ENCODE data around the gene DFFB. TPM values are rescaled to one million over a fixed set of nuclear protein-coding genes. Genes with fewer than 3 reads are reported as not detected.

Gene DFFB
- total and polyA plus RNA-seq, 2 donors (not counting 3 experiments of a cell fraction or from before 2014, with no cell fraction given), result 11.7 to 11.8 TPM

- Histone ChIP-seq H2AFZ (ENCODE audit: low read depth, low read length) (no peak overlapping the region), H3K9me1 (replicated peaks; ENCODE audit: control insufficient read depth, extremely low read depth, insufficient read depth, low read length) (no peaks in the 10 kb centered on the region), H3K27ac (ENCODE audit: insufficient read depth, low read depth, low read length) (no peak overlapping the region), H3K27me3 (ENCODE audit: control insufficient read depth in 2 of 2, insufficient read depth in 2 of 2, low read length in 2 of 2) (no peaks in the 10 kb centered on the region), H3K36me3 (ENCODE audit: control insufficient read depth in 2 of 2, extremely low read depth in 1 of 2, insufficient read depth in 2 of 2, low read length in 2 of 2) (no peaks in the 10 kb centered on the region), H3K4me1 (ENCODE audit: control insufficient read depth, extremely low read depth, insufficient read depth, low read length) (no peaks in the 10 kb centered on the region), H4K20me1 (replicated peaks; ENCODE audit: control insufficient read depth, extremely low read depth, insufficient read depth, low read length) (no peaks in the 10 kb centered on the region), H3K9me3 (replicated peaks; ENCODE audit: control insufficient read depth, insufficient read depth, low read length) (no peaks in the 10 kb centered on the region), H3K4me3 (replicated peaks in 1 of 3; ENCODE audit: insufficient read depth in 1 of 3, low read depth in 1 of 3, low read length in 3 of 3) (no peak overlapping the region), H3K4me2 (ENCODE audit: insufficient read depth, low read length) (no peak overlapping the region), H3K79me2 (ENCODE audit: control insufficient read depth, insufficient read depth, low read length) (no peaks in the 10 kb centered on the region), H3K9ac (replicated peaks; ENCODE audit: extremely low read depth, insufficient read depth, low read length) (no peak overlapping the region)
- TF ChIP-seq FOS (IDR thresholded peaks at IDR 0.05; ENCODE audit: borderline replicate concordance, insufficient read depth, low read length) (no peak), CTCF (IDR thresholded peaks at IDR 0.05; ENCODE audit: extremely low read depth in 1 of 2, insufficient read depth in 1 of 2, low read depth in 1 of 2, low read length in 2 of 2) (no peak)
- ChIA-PET CTCF (no interaction called here), POLR2A (no interaction called here)
- FAIRE-seq, result no peak
- no TSS peak for BruUV-seq (replicated peaks)
- DNase-seq (ENCODE audit: low read depth, low spot score), result no peak
- dilution Hi-C loops (cut with MboI; ENCODE audit: extremely low pct_ligation_motif_present, low sequenced_read_pairs) (no loop called here), intact Hi-C loops (cut with micrococcal nuclease) (no loop called here)
Measured at GRCh38 chr1:3924186-3924824, 67.0 kb downstream of the DFFB start.

- no peaks in the 10 kb centered on the region for H3K9me3 ChIP-seq (replicated peaks; ENCODE audit: control insufficient read depth, insufficient read depth, low read length)
- ChIA-PET POLR2A (no interaction called here), CTCF (no interaction called here)
- TF ChIP-seq POLR2AphosphoS5 (IDR thresholded peaks at IDR 0.05; ENCODE audit: insufficient read depth, low read depth, low read length), result no peak
- TF ChIP-seq FOS (IDR thresholded peaks at IDR 0.05; ENCODE audit: borderline replicate concordance, insufficient read depth, low read length), result no peak
- no peak for TF ChIP-seq MAX (IDR thresholded peaks at IDR 0.05; ENCODE audit: insufficient read depth, insufficient read length)
- no peak for TF ChIP-seq EZH2 (IDR thresholded peaks at IDR 0.05; ENCODE audit: borderline replicate concordance, low read depth, low read length, severe bottlenecking)
- TF ChIP-seq GATA2 (IDR thresholded peaks at IDR 0.05; ENCODE audit: insufficient read depth, insufficient read length, low read depth, low read length), result no peak
- no peak for TF ChIP-seq POLR2A (IDR thresholded peaks at IDR 0.05; ENCODE audit: low read depth, low read length)
- TF ChIP-seq JUN (IDR thresholded peaks at IDR 0.05; ENCODE audit: borderline replicate concordance, insufficient read depth, insufficient read length, low read depth), result no peak
- no peak for TF ChIP-seq MYC (IDR thresholded peaks at IDR 0.05; ENCODE audit: low read depth, low read length)
- TF ChIP-seq CTCF (IDR thresholded peaks at IDR 0.05; ENCODE audit: extremely low read depth in 1 of 2, insufficient read depth in 1 of 2, low read depth in 1 of 2, low read length in 2 of 2), result no peak
- H2AFZ ChIP-seq (ENCODE audit: low read depth, low read length), result no peak overlapping the region
- H3K9me1 ChIP-seq (replicated peaks; ENCODE audit: control insufficient read depth, extremely low read depth, insufficient read depth, low read length), result no peaks in the 10 kb centered on the region
- intact Hi-C loops (cut with micrococcal nuclease), result no loop called here
- H4K20me1 ChIP-seq (replicated peaks; ENCODE audit: control insufficient read depth, extremely low read depth, insufficient read depth, low read length), result no peaks in the 10 kb centered on the region
- no TSS peak for BruUV-seq (replicated peaks)
- no peak overlapping the region for H3K27ac ChIP-seq (ENCODE audit: insufficient read depth, low read depth, low read length)
- H3K4me3 ChIP-seq (replicated peaks in 1 of 3; ENCODE audit: insufficient read depth in 1 of 3, low read depth in 1 of 3, low read length in 3 of 3), result no peak overlapping the region
- no peaks in the 10 kb centered on the region for H3K27me3 ChIP-seq (ENCODE audit: control insufficient read depth in 2 of 2, insufficient read depth in 2 of 2, low read length in 2 of 2)
- no peaks in the 10 kb centered on the region for H3K79me2 ChIP-seq (ENCODE audit: control insufficient read depth, insufficient read depth, low read length)
- no peak overlapping the region for H3K4me2 ChIP-seq (ENCODE audit: insufficient read depth, low read length)
- DNase-seq (ENCODE audit: low read depth, low spot score) (no peak), FAIRE-seq (no peak)
- H3K36me3 ChIP-seq (ENCODE audit: control insufficient read depth in 2 of 2, extremely low read depth in 1 of 2, insufficient read depth in 2 of 2, low read length in 2 of 2), result no peaks in the 10 kb centered on the region
- no peak overlapping the region for H3K9ac ChIP-seq (replicated peaks; ENCODE audit: extremely low read depth, insufficient read depth, low read length)
- dilution Hi-C loops (cut with MboI; ENCODE audit: extremely low pct_ligation_motif_present, low sequenced_read_pairs), result no loop called here
- H3K4me1 ChIP-seq (ENCODE audit: control insufficient read depth, extremely low read depth, insufficient read depth, low read length), result no peaks in the 10 kb centered on the region
Measured at GRCh38 chr1:3924825-3925220, 67.5 kb downstream of the DFFB start.
